ENCODE data around the gene PRPF19.

PRPF19 gene

DNA sequence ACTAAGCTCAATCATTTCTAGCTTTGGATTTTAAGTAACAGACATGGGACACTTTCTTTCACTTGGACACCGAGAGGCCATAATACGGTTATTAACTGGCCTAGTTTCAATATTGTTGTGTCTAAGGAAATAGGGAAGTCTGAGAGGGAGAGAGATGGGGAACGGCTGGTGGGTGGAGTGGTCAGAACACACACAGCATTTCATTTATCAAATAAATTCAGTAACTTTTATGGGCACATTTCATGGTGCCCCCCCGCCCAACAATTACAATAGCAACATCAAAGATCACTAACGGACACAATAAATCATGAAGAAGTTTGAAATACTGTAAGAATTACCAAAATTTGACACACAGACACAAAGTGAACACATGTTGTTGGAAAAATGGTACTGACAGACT, 10.7 kb downstream of the PRPF19 start:
- no peak for DNase-seq (ENCODE audit: low spot score)
- TF ChIP-seq, protein P1, sequence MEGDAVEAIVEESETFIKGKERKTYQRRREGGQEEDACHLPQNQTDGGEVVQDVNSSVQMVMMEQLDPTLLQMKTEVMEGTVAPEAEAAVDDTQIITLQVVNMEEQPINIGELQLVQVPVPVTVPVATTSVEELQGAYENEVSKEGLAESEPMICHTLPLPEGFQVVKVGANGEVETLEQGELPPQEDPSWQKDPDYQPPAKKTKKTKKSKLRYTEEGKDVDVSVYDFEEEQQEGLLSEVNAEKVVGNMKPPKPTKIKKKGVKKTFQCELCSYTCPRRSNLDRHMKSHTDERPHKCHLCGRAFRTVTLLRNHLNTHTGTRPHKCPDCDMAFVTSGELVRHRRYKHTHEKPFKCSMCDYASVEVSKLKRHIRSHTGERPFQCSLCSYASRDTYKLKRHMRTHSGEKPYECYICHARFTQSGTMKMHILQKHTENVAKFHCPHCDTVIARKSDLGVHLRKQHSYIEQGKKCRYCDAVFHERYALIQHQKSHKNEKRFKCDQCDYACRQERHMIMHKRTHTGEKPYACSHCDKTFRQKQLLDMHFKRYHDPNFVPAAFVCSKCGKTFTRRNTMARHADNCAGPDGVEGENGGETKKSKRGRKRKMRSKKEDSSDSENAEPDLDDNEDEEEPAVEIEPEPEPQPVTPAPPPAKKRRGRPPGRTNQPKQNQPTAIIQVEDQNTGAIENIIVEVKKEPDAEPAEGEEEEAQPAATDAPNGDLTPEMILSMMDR (IDR thresholded peaks at IDR 0.05; ENCODE audit: extremely low read depth, insufficient read depth, missing control alignments), result no peak
- in situ Hi-C loops (cut with MboI; ENCODE audit: low pct_unique_long_range_greater_than_20kb, low sequenced_read_pairs, unreplicated experiment), result no loop called here

GRCh38 chr11:60891103-60891741, 15.2 kb downstream of the PRPF19 start:
- TF ChIP-seq, protein P1 (IDR thresholded peaks at IDR 0.05; ENCODE audit: extremely low read depth, insufficient read depth, missing control alignments), result no peak
- no peak for DNase-seq (ENCODE audit: low spot score)
- in situ Hi-C loops (cut with MboI; ENCODE audit: low pct_unique_long_range_greater_than_20kb, low sequenced_read_pairs, unreplicated experiment), result no loop called here

GRCh38 chr11:60890696-60891095, 15.7 kb downstream of the PRPF19 start:
- in situ Hi-C loops (cut with MboI; ENCODE audit: low pct_unique_long_range_greater_than_20kb, low sequenced_read_pairs, unreplicated experiment), result no loop called here
- TF ChIP-seq, protein P1 (IDR thresholded peaks at IDR 0.05; ENCODE audit: extremely low read depth, insufficient read depth, missing control alignments), result no peak
- no peak for DNase-seq (ENCODE audit: low spot score)

DNA sequence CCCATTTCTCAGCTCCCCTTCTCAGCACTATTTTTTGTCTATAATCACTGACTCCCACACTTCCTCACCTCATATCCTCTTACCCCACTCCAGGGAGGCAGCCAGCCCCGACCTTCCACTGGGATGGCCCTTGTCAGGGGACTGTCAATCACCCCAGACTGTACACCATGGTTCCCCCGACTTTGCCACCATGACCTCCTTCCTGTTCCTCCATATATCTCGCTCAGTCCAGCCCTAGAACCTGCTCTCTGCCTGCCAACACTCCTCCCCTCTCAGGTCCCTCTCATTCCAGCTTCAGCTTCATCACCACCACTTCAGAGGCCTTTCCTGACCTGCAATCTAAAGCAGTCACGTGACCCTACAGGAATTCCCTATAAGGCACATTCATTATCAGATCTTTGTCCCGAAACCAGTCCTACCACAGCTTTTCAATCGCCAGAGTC, 16.5 kb downstream of the PRPF19 start:
- TF ChIP-seq, protein P1 (IDR thresholded peaks at IDR 0.05; ENCODE audit: extremely low read depth, insufficient read depth, missing control alignments), result no peak
- in situ Hi-C loops (cut with MboI; ENCODE audit: low pct_unique_long_range_greater_than_20kb, low sequenced_read_pairs, unreplicated experiment), result loop anchor here (10.0 kb wide), 1 partner anchor 55 kb away; no protein-coding TSS in a partner anchor
- no peak for DNase-seq (ENCODE audit: low spot score)

DNA sequence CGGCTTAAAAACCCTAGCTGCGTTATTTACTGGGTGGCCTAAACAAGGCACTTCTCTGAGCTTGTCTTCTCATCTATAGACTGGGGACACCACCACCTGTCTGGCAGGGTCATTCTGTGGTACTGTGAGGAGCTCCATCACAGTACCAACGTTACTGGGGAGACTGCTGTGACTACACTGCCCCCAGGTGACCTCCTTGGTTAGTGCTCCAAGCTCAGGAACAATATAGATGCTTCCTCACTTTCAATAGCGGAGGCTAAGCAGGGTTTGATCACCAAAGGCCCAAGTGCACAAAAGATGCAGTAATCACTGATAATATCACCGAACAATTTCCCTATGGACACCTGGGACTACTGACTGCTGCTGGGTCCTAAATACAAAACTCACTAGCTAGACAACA, 18.8 kb downstream of the PRPF19 start:
- DNase-seq (ENCODE audit: low spot score), result peak; percentile 39
- TF ChIP-seq, protein P1 (IDR thresholded peaks at IDR 0.05; ENCODE audit: extremely low read depth, insufficient read depth, missing control alignments), result peak; percentile 52
- in situ Hi-C loops (cut with MboI; ENCODE audit: low pct_unique_long_range_greater_than_20kb, low sequenced_read_pairs, unreplicated experiment), result loop anchor here (10.0 kb wide), 1 partner anchor 53 kb away; no protein-coding TSS in a partner anchor

DNA sequence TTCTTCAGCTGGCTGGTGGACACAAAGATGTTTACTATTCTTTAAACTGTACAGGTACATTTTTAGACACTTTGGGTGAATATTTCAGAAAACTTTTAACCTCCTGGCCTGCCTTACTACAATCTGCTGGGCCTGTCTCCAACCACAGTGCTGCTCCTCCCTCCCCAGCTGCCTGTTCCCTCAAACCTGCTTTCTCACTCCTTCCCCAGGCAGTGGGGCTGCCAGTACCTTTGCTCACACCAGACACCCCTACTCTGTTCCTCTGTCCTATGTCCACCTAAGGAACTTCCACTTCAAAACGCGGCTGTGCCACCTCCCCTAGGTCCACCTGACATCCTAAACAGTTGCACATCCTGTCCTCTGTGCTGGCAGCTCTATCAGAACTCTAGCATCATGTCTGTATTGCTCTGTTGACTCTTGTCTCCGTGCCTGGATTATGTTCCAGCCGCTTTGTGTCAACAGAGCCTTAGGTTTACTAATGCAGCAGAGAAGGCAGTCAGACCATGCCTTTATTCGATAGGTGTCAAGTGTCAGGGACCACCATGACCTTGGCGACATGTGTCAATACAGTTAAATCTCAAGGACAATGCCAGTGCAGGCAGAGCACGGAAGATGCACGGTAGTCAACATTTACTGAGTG, 25.6 kb downstream of the PRPF19 start:
- in situ Hi-C loops (cut with MboI; ENCODE audit: low pct_unique_long_range_greater_than_20kb, low sequenced_read_pairs, unreplicated experiment), result loop anchor here (10.0 kb wide), 1 partner anchor 46 kb away; no protein-coding TSS in a partner anchor
- DNase-seq (ENCODE audit: low spot score), result no peak

More for the DNA sequence above, 25.6 kb downstream of the PRPF19 start:
- TF ChIP-seq, protein P1 (IDR thresholded peaks at IDR 0.05; ENCODE audit: extremely low read depth, insufficient read depth, missing control alignments), result no peak

Measured in GM13977 (cell line).